ENCODE measurements around the gene IGFN1.
A peak's percentile ranks its signal among the peaks of the same experiment; 100 is the strongest.

The IGFN1 gene

GRCh38 chr1:201264072-201264471 lies 73.4 kb downstream of the IGFN1 start:
- no peak for TF ChIP-seq CTCF (IDR thresholded peaks at IDR 0.05; ENCODE audit: insufficient read depth, low read depth, low read length, missing control alignments)
- DNase-seq (ENCODE audit: low read depth) = no peak
- no peak overlapping the region for H3K4me3 ChIP-seq (ENCODE audit: low read length)

GRCh38 chr1:201264554-201264953 lies 73.9 kb downstream of the IGFN1 start:
- TF ChIP-seq CTCF (IDR thresholded peaks at IDR 0.05; ENCODE audit: insufficient read depth, low read depth, low read length, missing control alignments) = no peak
- no peak overlapping the region for H3K4me3 ChIP-seq (ENCODE audit: low read length)
- DNase-seq (ENCODE audit: low read depth) = no peak

GRCh38 chr1:201265756-201266155 lies 75.1 kb downstream of the IGFN1 start:
- DNase-seq (ENCODE audit: low read depth) = peak; percentile 70
- H3K4me3 ChIP-seq (ENCODE audit: low read length) = no peak overlapping the region
- TF ChIP-seq CTCF (IDR thresholded peaks at IDR 0.05; ENCODE audit: insufficient read depth, low read depth, low read length, missing control alignments) = no peak

GRCh38 chr1:201266276-201266675 lies 75.7 kb downstream of the IGFN1 start:
- H3K4me3 ChIP-seq (ENCODE audit: low read length) = no peak overlapping the region
- no peak for TF ChIP-seq CTCF (IDR thresholded peaks at IDR 0.05; ENCODE audit: insufficient read depth, low read depth, low read length, missing control alignments)
- no peak for DNase-seq (ENCODE audit: low read depth)

GRCh38 chr1:201266774-201267173 lies 76.2 kb downstream of the IGFN1 start:
- TF ChIP-seq CTCF (IDR thresholded peaks at IDR 0.05; ENCODE audit: insufficient read depth, low read depth, low read length, missing control alignments) = no peak
- no peak overlapping the region for H3K4me3 ChIP-seq (ENCODE audit: low read length)
- peak; percentile 96 for DNase-seq (ENCODE audit: low read depth)

GRCh38 chr1:201267481-201268229 lies 77.0 kb downstream of the IGFN1 start:
- peak; percentile 91 for DNase-seq (ENCODE audit: low read depth)

More at GRCh38 chr1:201267481-201268229, 77.0 kb downstream of the IGFN1 start:
- peak; percentile 9 for TF ChIP-seq CTCF (IDR thresholded peaks at IDR 0.05; ENCODE audit: insufficient read depth, low read depth, low read length, missing control alignments)
- no peak overlapping the region for H3K4me3 ChIP-seq (ENCODE audit: low read length)
